Lower leg skin (tissue), 3 donors: ENCODE measurements around the gene KISS1R.

Experiments used
- POLR2A ChIP-seq, 2 donors: fragments of 450-650 bp; IDR thresholded peaks; one replicate each; pipeline ENCODE4 v1.6.1; 2016 to 2017; ENCODE audit warnings: antibody characterized with exemption in 2 of 2, mild to moderate bottlenecking in 1 of 2, moderate library complexity in 1 of 2
- TF ChIP-seq, protein P1 (sequence below), 3 donors: fragments of 450-650 bp; IDR thresholded peaks; one replicate each; pipeline ENCODE4 v1.5.1; 2016; ENCODE audit warnings: antibody characterized with exemption in 3 of 3, mild to moderate bottlenecking in 3 of 3, moderate library complexity in 2 of 3

DNA sequence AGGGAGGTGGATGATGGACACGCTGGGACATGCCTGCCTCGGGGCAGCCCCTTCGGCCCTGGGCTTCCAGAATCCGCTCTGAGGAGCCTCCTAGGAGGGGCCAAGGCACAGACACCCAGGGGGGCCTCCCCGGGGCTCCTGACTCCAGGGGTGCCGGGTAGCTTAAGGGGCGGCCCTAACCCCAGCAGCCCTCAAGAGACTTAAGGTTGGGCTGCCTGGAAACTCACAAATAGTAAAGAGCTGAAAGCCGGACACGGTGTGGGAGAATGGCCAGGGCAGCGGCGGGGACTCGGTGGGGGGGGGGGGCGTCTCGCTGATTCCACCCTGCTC is 16.4 kb downstream of the KISS1R start:
- no peak for TF ChIP-seq POLR2A (IDR thresholded peaks at IDR 0.05)
- TF ChIP-seq, protein P1, sequence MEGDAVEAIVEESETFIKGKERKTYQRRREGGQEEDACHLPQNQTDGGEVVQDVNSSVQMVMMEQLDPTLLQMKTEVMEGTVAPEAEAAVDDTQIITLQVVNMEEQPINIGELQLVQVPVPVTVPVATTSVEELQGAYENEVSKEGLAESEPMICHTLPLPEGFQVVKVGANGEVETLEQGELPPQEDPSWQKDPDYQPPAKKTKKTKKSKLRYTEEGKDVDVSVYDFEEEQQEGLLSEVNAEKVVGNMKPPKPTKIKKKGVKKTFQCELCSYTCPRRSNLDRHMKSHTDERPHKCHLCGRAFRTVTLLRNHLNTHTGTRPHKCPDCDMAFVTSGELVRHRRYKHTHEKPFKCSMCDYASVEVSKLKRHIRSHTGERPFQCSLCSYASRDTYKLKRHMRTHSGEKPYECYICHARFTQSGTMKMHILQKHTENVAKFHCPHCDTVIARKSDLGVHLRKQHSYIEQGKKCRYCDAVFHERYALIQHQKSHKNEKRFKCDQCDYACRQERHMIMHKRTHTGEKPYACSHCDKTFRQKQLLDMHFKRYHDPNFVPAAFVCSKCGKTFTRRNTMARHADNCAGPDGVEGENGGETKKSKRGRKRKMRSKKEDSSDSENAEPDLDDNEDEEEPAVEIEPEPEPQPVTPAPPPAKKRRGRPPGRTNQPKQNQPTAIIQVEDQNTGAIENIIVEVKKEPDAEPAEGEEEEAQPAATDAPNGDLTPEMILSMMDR (IDR thresholded peaks at IDR 0.05), result no peak
